HepG2 (cell line): ENCODE measurements around the gene MED22. TPM values are rescaled to one million over a fixed set of nuclear protein-coding genes. Genes with fewer than 3 reads are reported as not detected.

Source experiments
- CEBPB ChIP-seq: IDR thresholded peaks from 2 replicates; pipeline ENCODE4 v1.6.1; 2011; ENCODE audit warnings: low read depth, low read length, improper control_type of control experiment, borderline replicate concordance
- CHCHD3 ChIP-seq: sonication (generic); formaldehyde crosslinking; IDR thresholded peaks from 2 replicates; pipeline ENCODE4 v1.8.0; 2022; ENCODE audit warnings: mild to moderate bottlenecking, missing genetic modification reagents, moderate library complexity
- DNMT3B ChIP-seq: conservative IDR thresholded peaks from 2 replicates; pipeline ENCODE4 v1.6.1; 2016; ENCODE audit warnings: missing biosample characterization, control low read depth
- FIP1L1 ChIP-seq: fragments of 200-400 bp; formaldehyde crosslinking; IDR thresholded peaks from 2 replicates; pipeline ENCODE4 v1.6.1; 2018; ENCODE audit warnings: low read depth, mild to moderate bottlenecking, low read length, moderate library complexity, borderline replicate concordance; ENCODE audit not compliant: insufficient read depth
- GTF2F1 ChIP-seq: fragments of 150-350 bp; IDR thresholded peaks from 2 replicates; pipeline ENCODE4 v1.6.1; 2014; ENCODE audit warnings: low read length
- HOXA7 ChIP-seq: sonication (generic); formaldehyde crosslinking; IDR thresholded peaks from 2 replicates; pipeline ENCODE4 v1.8.1; 2022; ENCODE audit warnings: mild to moderate bottlenecking, missing genetic modification reagents, moderate library complexity
- IKZF1 ChIP-seq: fragments of 450-650 bp; IDR thresholded peaks from 2 replicates; pipeline ENCODE4 v1.7.1; 2016
- NPAS2 ChIP-seq: sonication (generic); formaldehyde crosslinking; IDR thresholded peaks from 2 replicates; pipeline ENCODE4 v1.8.0; 2022; ENCODE audit warnings: mild to moderate bottlenecking, missing genetic modification reagents, borderline replicate concordance
- ONECUT2 ChIP-seq: sonication (generic); formaldehyde crosslinking; IDR thresholded peaks from 2 replicates; pipeline ENCODE4 v1.4.0; 2020; ENCODE audit warnings: missing genetic modification reagents
- PRMT3 ChIP-seq: sonication (generic); formaldehyde crosslinking; IDR thresholded peaks from 2 replicates; pipeline ENCODE4 v1.8.1; 2022; ENCODE audit warnings: low read depth, mild to moderate bottlenecking, moderate library complexity, missing genetic modification reagents, borderline replicate concordance
- SALL1 ChIP-seq: sonication (generic); formaldehyde crosslinking; IDR thresholded peaks from 2 replicates; pipeline ENCODE4 v1.8.0; 2022; ENCODE audit warnings: mild to moderate bottlenecking, missing genetic modification reagents
- SPEN ChIP-seq: sonication (generic); formaldehyde crosslinking; IDR thresholded peaks from 2 replicates; pipeline ENCODE4 v1.5.1; 2020; ENCODE audit warnings: low read depth, mild to moderate bottlenecking, missing genetic modification reagents
- YEATS2 ChIP-seq: sonication (generic); formaldehyde crosslinking; IDR thresholded peaks from 2 replicates; pipeline ENCODE4 v1.4.0; 2020; ENCODE audit warnings: missing genetic modification reagents, borderline replicate concordance
- ZNF230 ChIP-seq: sonication (generic); formaldehyde crosslinking; IDR thresholded peaks from 2 replicates; pipeline ENCODE4 v1.4.0; 2020; ENCODE audit warnings: mild to moderate bottlenecking, missing genetic modification reagents
- ZNF264 ChIP-seq: sonication (generic); formaldehyde crosslinking; IDR thresholded peaks from 2 replicates; pipeline ENCODE4 v1.4.0; 2020; ENCODE audit warnings: missing genetic modification reagents
- ZNF547 ChIP-seq: sonication (generic); formaldehyde crosslinking; IDR thresholded peaks from 2 replicates; pipeline ENCODE4 v1.5.1; 2020; ENCODE audit warnings: mild to moderate bottlenecking, missing genetic modification reagents
- ZNF577 ChIP-seq: sonication (generic); formaldehyde crosslinking; IDR thresholded peaks from 2 replicates; pipeline ENCODE4 v1.4.0; 2020; ENCODE audit warnings: mild to moderate bottlenecking, low read depth, missing genetic modification reagents, borderline replicate concordance
- ZNF713 ChIP-seq: sonication (generic); formaldehyde crosslinking; IDR thresholded peaks from 2 replicates; pipeline ENCODE4 v1.4.0; 2020; ENCODE audit warnings: mild to moderate bottlenecking, missing genetic modification reagents
- ZNF878 ChIP-seq: sonication (generic); formaldehyde crosslinking; IDR thresholded peaks from 2 replicates; pipeline ENCODE4 v1.8.1; 2023; ENCODE audit warnings: mild to moderate bottlenecking, missing genetic modification reagents, moderate library complexity
- polyA plus RNA-seq, 8 experiments: library from polyadenylated mRNA; depleted of rRNA in 3 of 8; stranded (reverse) in 7 of 8; unstranded in 1 of 8; fragments of >200 nt; fragmentation: Illumina TruSeq in 4 of 8; extraction: Trizol in 4 of 8; gene quantifications; 2 replicates each; pipeline versions ENCODE4 v1.2.1 to v1.2.3, GENCODE V29; 2011 to 2016; ENCODE audit warnings: low read depth in 4 of 8, missing spikeins in 1 of 8, mixed read lengths in 1 of 8; ENCODE audit not compliant: insufficient read depth in 1 of 8
- total RNA-seq, 5 experiments: library from RNA; depleted of rRNA; stranded (reverse); fragments of >200 nt; fragmentation: Illumina TruSeq; extraction: Trizol; gene quantifications; 2 replicates each; pipeline ENCODE4 v1.2.3, GENCODE V29; 2016; ENCODE audit warnings: low read depth in 1 of 5
- TF ChIP-seq, protein P1 (sequence below): sonication (generic); formaldehyde crosslinking; IDR thresholded peaks from 2 replicates; pipeline ENCODE4 v1.8.0; 2023; ENCODE audit warnings: mild to moderate bottlenecking, missing genetic modification reagents
- TF ChIP-seq, protein P2 (sequence below): sonication (generic); formaldehyde crosslinking; IDR thresholded peaks from 2 replicates; pipeline ENCODE4 v1.4.0; 2020; ENCODE audit warnings: missing genetic modification reagents, borderline replicate concordance
- TF ChIP-seq, protein P3 (sequence below): sonication (generic); formaldehyde crosslinking; IDR thresholded peaks from 2 replicates; pipeline ENCODE4 v1.5.0; 2020; ENCODE audit warnings: missing genetic modification reagents, mild to moderate bottlenecking, borderline replicate concordance
- TF ChIP-seq, protein P4 (sequence below): sonication (generic); formaldehyde crosslinking; IDR thresholded peaks from 2 replicates; pipeline ENCODE4 v1.8.0; 2022; ENCODE audit warnings: missing genetic modification reagents, low read depth, mild to moderate bottlenecking, borderline replicate concordance

Gene MED22
- total and polyA plus RNA-seq, 2 of the 13 experiments (the other 11 are each of a cell fraction or from before 2014, with no cell fraction given), result 15.8 to 22.1 TPM

DNA sequence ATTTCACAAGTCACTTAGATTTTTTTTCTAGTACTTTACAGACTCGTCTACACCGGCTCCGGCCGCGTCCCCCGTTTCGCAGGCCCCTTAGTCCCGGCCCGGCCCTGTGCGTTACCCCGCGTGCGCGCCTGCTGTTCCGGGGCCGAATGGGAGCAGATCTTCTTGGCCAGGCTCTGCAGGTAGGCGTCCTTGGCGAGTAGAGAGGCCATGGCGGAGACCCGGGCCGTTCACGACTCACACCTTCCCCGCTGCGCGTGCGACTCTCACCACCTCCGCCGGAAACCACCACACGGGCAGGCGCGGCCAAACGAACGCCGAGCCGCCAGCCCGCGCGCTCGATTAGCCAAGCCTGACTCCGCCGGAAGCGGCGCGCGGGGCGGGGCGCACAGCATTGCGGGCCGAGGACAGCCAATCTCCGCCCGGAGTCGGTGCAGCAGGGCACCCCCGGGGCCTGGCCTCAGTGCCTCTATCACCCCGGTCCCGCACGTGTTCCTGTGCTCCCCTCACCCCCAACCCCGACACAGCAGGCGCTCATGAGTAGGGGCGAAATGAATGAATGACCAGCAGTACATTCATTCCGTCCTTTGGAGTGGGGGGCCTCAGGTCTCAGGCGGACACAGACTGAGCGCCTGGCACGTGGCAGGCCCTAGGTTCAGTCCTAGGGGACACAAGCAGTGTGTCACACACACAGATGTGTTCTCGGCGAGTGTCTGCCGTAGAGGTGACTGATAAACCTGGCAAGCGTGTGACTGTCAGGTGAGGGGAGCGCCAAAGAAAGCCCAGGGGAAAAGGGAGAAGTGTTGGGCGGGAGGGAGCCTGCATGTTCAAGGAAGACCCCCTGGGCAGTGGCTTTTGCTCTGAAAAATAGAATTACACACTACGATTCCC lies 11.8 kb downstream of the MED22 start, which contains the start of gene SURF6 (continued):
- TF ChIP-seq, protein P1, sequence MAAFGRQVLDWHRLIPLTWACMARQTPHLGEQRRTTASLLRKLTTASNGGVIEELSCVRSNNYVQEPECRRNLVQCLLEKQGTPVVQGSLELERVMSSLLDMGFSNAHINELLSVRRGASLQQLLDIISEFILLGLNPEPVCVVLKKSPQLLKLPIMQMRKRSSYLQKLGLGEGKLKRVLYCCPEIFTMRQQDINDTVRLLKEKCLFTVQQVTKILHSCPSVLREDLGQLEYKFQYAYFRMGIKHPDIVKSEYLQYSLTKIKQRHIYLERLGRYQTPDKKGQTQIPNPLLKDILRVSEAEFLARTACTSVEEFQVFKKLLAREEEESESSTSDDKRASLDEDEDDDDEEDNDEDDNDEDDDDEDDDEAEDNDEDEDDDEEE (CRISPR knock-in tag), result no peak
- TF ChIP-seq SPEN (CRISPR knock-in tag) (peak; percentile 99), ONECUT2 (CRISPR knock-in tag) (no peak), ZNF577 (CRISPR knock-in tag) (no peak), GTF2F1 (no peak), ZNF878 (peak; percentile 77), YEATS2 (CRISPR knock-in tag) (peak; percentile 98), ZNF264 (CRISPR knock-in tag) (peak; percentile 79), SALL1 (CRISPR knock-in tag) (peak; percentile 88), ZNF230 (CRISPR knock-in tag) (peak; percentile 87), FIP1L1 (no peak; the same call in 1 of the 2 replicates), DNMT3B (peak; percentile 32; the same call in 1 of the 2 replicates), HOXA7 (CRISPR knock-in tag) (no peak), IKZF1 (no peak), ZNF547 (CRISPR knock-in tag) (peak; percentile 80), NPAS2 (no peak), ZNF713 (CRISPR knock-in tag) (no peak; the same call in 1 of the 2 replicates), CEBPB (no peak), CHCHD3 (peak; percentile 7; the same call in 1 of the 2 replicates), PRMT3 (CRISPR knock-in tag) (no peak; the same call in 1 of the 2 replicates)
- TF ChIP-seq, protein P2, sequence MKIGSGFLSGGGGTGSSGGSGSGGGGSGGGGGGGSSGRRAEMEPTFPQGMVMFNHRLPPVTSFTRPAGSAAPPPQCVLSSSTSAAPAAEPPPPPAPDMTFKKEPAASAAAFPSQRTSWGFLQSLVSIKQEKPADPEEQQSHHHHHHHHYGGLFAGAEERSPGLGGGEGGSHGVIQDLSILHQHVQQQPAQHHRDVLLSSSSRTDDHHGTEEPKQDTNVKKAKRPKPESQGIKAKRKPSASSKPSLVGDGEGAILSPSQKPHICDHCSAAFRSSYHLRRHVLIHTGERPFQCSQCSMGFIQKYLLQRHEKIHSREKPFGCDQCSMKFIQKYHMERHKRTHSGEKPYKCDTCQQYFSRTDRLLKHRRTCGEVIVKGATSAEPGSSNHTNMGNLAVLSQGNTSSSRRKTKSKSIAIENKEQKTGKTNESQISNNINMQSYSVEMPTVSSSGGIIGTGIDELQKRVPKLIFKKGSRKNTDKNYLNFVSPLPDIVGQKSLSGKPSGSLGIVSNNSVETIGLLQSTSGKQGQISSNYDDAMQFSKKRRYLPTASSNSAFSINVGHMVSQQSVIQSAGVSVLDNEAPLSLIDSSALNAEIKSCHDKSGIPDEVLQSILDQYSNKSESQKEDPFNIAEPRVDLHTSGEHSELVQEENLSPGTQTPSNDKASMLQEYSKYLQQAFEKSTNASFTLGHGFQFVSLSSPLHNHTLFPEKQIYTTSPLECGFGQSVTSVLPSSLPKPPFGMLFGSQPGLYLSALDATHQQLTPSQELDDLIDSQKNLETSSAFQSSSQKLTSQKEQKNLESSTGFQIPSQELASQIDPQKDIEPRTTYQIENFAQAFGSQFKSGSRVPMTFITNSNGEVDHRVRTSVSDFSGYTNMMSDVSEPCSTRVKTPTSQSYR (CRISPR knock-in tag), result no peak
- TF ChIP-seq, protein P3, sequence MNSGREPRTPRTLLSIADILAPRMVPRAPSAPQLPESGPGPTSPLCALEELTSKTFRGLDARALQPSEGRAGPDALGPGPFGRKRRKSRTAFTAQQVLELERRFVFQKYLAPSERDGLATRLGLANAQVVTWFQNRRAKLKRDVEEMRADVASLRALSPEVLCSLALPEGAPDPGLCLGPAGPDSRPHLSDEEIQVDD (CRISPR knock-in tag), result peak; percentile 47; the same call in 1 of the 2 replicates
- TF ChIP-seq, protein P4, sequence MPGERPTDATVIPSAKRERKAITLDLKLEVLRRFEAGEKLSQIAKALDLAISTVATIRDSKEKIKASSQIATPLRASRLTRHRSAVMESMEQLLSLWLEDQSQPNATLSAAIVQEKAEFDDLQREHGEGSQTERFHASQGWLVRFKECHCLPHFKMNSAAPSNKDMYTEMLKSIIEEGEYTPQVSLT (CRISPR knock-in tag), result no peak; the same call in 1 of the 2 replicates
